Neural cell (in vitro differentiated cells): ENCODE measurements around the gene NKAIN2. TPM values are rescaled to one million over a fixed set of nuclear protein-coding genes. Genes with fewer than 3 reads are reported as not detected.
"Not testable (repeated sequence)": the region's sequence is repeated elsewhere in the genome, so short reads cannot be mapped to it uniquely, and the experiment has no call there.

Experiments used
- H2AFZ ChIP-seq: fragments of 200-600, 300-800 bp; sonication (generic), shearing (Covaris generic); 2 replicates; pipeline ENCODE4 v1.6.0; 2014; ENCODE audit warnings: low read depth, mild to moderate bottlenecking, antibody characterized with exemption, low read length, moderate library complexity
- H3F3A ChIP-seq: fragments of 200-600 bp; shearing (Covaris generic); 2 replicates; pipeline ENCODE4 v1.6.1; 2016; ENCODE audit warnings: mild to moderate bottlenecking, moderate library complexity, mixed read lengths, antibody characterized with exemption, low read length; ENCODE audit not compliant: insufficient read depth, poor library complexity, severe bottlenecking
- H3K27ac ChIP-seq: fragments of 200-600, 300-800 bp; sonication (generic), shearing (Covaris generic); 2 replicates; pipeline ENCODE4 v1.5.1; 2014; ENCODE audit warnings: mild to moderate bottlenecking, low read length, moderate library complexity
- H3K27me3 ChIP-seq: fragments of 300-800, 200-600 bp; sonication (generic), shearing (Covaris generic); 2 replicates; pipeline ENCODE4 v1.6.0; 2014; ENCODE audit warnings: mild to moderate bottlenecking, low read depth, low read length, moderate library complexity; ENCODE audit not compliant: insufficient read depth
- H3K36me3 ChIP-seq: fragments of 300-800, 200-600 bp; sonication (generic), shearing (Covaris generic); 2 replicates; pipeline ENCODE4 v1.5.1; 2014; ENCODE audit warnings: mild to moderate bottlenecking, antibody characterized with exemption, low read length, moderate library complexity; ENCODE audit not compliant: insufficient read depth
- H3K4me2 ChIP-seq: fragments of 300-800, 200-600 bp; sonication (generic), shearing (Covaris generic); 2 replicates; pipeline ENCODE4 v1.6.0; 2014; ENCODE audit warnings: mild to moderate bottlenecking, low read length
- H3K4me3 ChIP-seq: fragments of 300-800, 200-600 bp; sonication (generic), shearing (Covaris generic); 2 replicates; pipeline ENCODE4 v1.5.1; 2014; ENCODE audit warnings: mild to moderate bottlenecking, low read length, moderate library complexity
- H3K79me2 ChIP-seq: fragments of 200-600 bp; shearing (Covaris generic); replicated peaks from 2 replicates; pipeline ENCODE4 v1.6.0; 2014; ENCODE audit warnings: mild to moderate bottlenecking, low read length, moderate library complexity; ENCODE audit not compliant: insufficient read depth
- H3K9ac ChIP-seq: fragments of 300-800, 200-600 bp; sonication (generic), shearing (Covaris generic); 2 replicates; pipeline ENCODE4 v1.6.1; 2016; ENCODE audit warnings: mild to moderate bottlenecking, low read length, mixed read lengths
- H3K9me2 ChIP-seq: fragments of 200-600 bp; shearing (Covaris generic); 2 replicates; pipeline ENCODE4 v1.6.1; 2016; ENCODE audit warnings: mild to moderate bottlenecking, low read length, mixed read lengths; ENCODE audit not compliant: insufficient read depth
- H3K9me3 ChIP-seq: fragments of 200-600, 300-800 bp; sonication (generic), shearing (Covaris generic); 2 replicates; pipeline ENCODE4 v1.6.1; 2016; ENCODE audit warnings: mild to moderate bottlenecking, mixed run types, low read length, moderate library complexity, mixed read lengths
- H4K20me1 ChIP-seq: fragments of 200-600 bp; shearing (Covaris generic); 2 replicates; pipeline ENCODE4 v1.6.1; 2016; ENCODE audit warnings: mild to moderate bottlenecking, mixed run types; ENCODE audit not compliant: insufficient read depth
- EP300 ChIP-seq: fragments of 450-650 bp; conservative IDR thresholded peaks from 2 replicates; pipeline ENCODE4 v1.6.1; 2014; ENCODE audit warnings: antibody characterized with exemption, mild to moderate bottlenecking, moderate library complexity; ENCODE audit not compliant: poor library complexity, severe bottlenecking
- EZH2 ChIP-seq: fragments of 200-600, 300-800 bp; shearing (Covaris generic), sonication (generic); IDR thresholded peaks from 2 replicates; pipeline ENCODE4 v1.6.1; 2014; ENCODE audit warnings: antibody characterized with exemption, low read length, borderline replicate concordance, mild to moderate bottlenecking; ENCODE audit not compliant: insufficient read depth, poor library complexity, severe bottlenecking
- MXI1 ChIP-seq: fragments of 450-650 bp; conservative IDR thresholded peaks from 2 replicates; pipeline ENCODE4 v1.6.1; 2014; ENCODE audit warnings: antibody characterized with exemption, mild to moderate bottlenecking; ENCODE audit not compliant: poor library complexity, severe bottlenecking
- POLR2AphosphoS5 ChIP-seq: IDR thresholded peaks from 2 replicates; pipeline ENCODE4 v1.6.1; 2012
- RAD21 ChIP-seq: fragments of 450-650 bp; conservative IDR thresholded peaks from 2 replicates; pipeline ENCODE4 v1.6.1; 2014; ENCODE audit warnings: antibody characterized with exemption, mild to moderate bottlenecking, moderate library complexity
- REST ChIP-seq: IDR thresholded peaks from 2 replicates; pipeline ENCODE4 v1.6.1; 2012; ENCODE audit warnings: borderline replicate concordance
- SMC3 ChIP-seq: fragments of 450-650 bp; conservative IDR thresholded peaks from 2 replicates; pipeline ENCODE4 v1.6.1; 2014; ENCODE audit warnings: antibody characterized with exemption, mild to moderate bottlenecking, moderate library complexity; ENCODE audit not compliant: poor library complexity
- TAF1 ChIP-seq: IDR thresholded peaks from 2 replicates; pipeline ENCODE4 v1.6.1; 2012; ENCODE audit warnings: low read depth
- polyA plus RNA-seq: library from polyadenylated mRNA; depleted of rRNA; stranded (reverse); fragments of >200 nt; gene quantifications from 2 replicates; pipeline ENCODE4 v1.2.3, GENCODE V29; 2014
- TF ChIP-seq, protein P1 (sequence below): fragments of 450-650 bp; IDR thresholded peaks from 2 replicates; pipeline ENCODE4 v1.5.1; 2014; ENCODE audit warnings: antibody characterized with exemption, mild to moderate bottlenecking, moderate library complexity; ENCODE audit not compliant: poor library complexity, severe bottlenecking

Gene NKAIN2
- polyA plus RNA-seq, 1 donor from 2014 or later, result 23.2 TPM

- no peak overlapping the region for H3K4me3 ChIP-seq
- no peaks in the 10 kb centered on the region for H3K79me2 ChIP-seq
- no peak overlapping the region for H3K27ac ChIP-seq
- no peak for TF ChIP-seq TAF1
- TF ChIP-seq REST, result no peak
- no peak for TF ChIP-seq MXI1
- TF ChIP-seq RAD21, result no peak
- no peak for TF ChIP-seq POLR2AphosphoS5
- no peak for TF ChIP-seq SMC3
- no peak for TF ChIP-seq EZH2
- TF ChIP-seq EP300, result no peak
- TF ChIP-seq, protein P1, sequence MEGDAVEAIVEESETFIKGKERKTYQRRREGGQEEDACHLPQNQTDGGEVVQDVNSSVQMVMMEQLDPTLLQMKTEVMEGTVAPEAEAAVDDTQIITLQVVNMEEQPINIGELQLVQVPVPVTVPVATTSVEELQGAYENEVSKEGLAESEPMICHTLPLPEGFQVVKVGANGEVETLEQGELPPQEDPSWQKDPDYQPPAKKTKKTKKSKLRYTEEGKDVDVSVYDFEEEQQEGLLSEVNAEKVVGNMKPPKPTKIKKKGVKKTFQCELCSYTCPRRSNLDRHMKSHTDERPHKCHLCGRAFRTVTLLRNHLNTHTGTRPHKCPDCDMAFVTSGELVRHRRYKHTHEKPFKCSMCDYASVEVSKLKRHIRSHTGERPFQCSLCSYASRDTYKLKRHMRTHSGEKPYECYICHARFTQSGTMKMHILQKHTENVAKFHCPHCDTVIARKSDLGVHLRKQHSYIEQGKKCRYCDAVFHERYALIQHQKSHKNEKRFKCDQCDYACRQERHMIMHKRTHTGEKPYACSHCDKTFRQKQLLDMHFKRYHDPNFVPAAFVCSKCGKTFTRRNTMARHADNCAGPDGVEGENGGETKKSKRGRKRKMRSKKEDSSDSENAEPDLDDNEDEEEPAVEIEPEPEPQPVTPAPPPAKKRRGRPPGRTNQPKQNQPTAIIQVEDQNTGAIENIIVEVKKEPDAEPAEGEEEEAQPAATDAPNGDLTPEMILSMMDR, result no peak
- H4K20me1 ChIP-seq, result no peaks in the 10 kb centered on the region
- H3K4me2 ChIP-seq, result no peak overlapping the region
- no peaks in the 10 kb centered on the region for H3K27me3 ChIP-seq
- H3F3A ChIP-seq, result no peaks in the 10 kb centered on the region
- no peaks in the 10 kb centered on the region for H3K9me3 ChIP-seq
- H2AFZ ChIP-seq, result no peak overlapping the region
- no peaks in the 10 kb centered on the region for H3K9me2 ChIP-seq
- no peaks in the 10 kb centered on the region for H3K36me3 ChIP-seq
- no peak overlapping the region for H3K9ac ChIP-seq
These were observed 183.3 kb downstream of the NKAIN2 start for GRCh38 chr6:123986938-123987337.

- not testable (repeated sequence) for H3K9ac ChIP-seq, H3F3A ChIP-seq, H3K27me3 ChIP-seq, H3K4me3 ChIP-seq, H3K27ac ChIP-seq, H3K79me2 ChIP-seq, H2AFZ ChIP-seq, H3K4me2 ChIP-seq, H4K20me1 ChIP-seq, H3K36me3 ChIP-seq, H3K9me3 ChIP-seq, H3K9me2 ChIP-seq
These were observed 186.3 kb downstream of the NKAIN2 start for GRCh38 chr6:123989918-123990317.

GRCh38 chr6:123990376-123990775 lies 186.7 kb downstream of the NKAIN2 start:
- no peak overlapping the region for H3K4me3 ChIP-seq
- H2AFZ ChIP-seq, result no peak overlapping the region

More at GRCh38 chr6:123990376-123990775, 186.7 kb downstream of the NKAIN2 start:
- H3K79me2 ChIP-seq, result no peaks in the 10 kb centered on the region
- no peak overlapping the region for H3K4me2 ChIP-seq
- H3F3A ChIP-seq, result no peaks in the 10 kb centered on the region
- H3K9ac ChIP-seq, result no peak overlapping the region
- TF ChIP-seq, protein P1, result no peak
- TF ChIP-seq RAD21, result no peak
- TF ChIP-seq EZH2, result no peak
- TF ChIP-seq EP300, result no peak
- TF ChIP-seq SMC3, result no peak
- TF ChIP-seq POLR2AphosphoS5, result no peak
- no peak for TF ChIP-seq MXI1
- TF ChIP-seq TAF1, result no peak
- no peak for TF ChIP-seq REST
- H3K9me2 ChIP-seq, result no peaks in the 10 kb centered on the region
- H3K36me3 ChIP-seq, result no peaks in the 10 kb centered on the region
- H4K20me1 ChIP-seq, result no peaks in the 10 kb centered on the region
- no peaks in the 10 kb centered on the region for H3K9me3 ChIP-seq
- H3K27me3 ChIP-seq, result no peaks in the 10 kb centered on the region
- H3K27ac ChIP-seq, result no peak overlapping the region
